Activated CD4-positive, alpha-beta T cell treated with anti-CD3 and anti-CD28 coated beads, Interleukin-2, amount 50 U/mL, for 16 hours (primary cell): Measurements from ENCODE around the gene RABAC1.

Experiments used
- DNase-seq: peaks from one replicate; pipeline ENCODE4 v3.0.0-alpha.2; 2020

The RABAC1 gene

GRCh38 chr19:41913538-41914423, 45.3 kb downstream of the RABAC1 start:
- no peak for DNase-seq

DNA sequence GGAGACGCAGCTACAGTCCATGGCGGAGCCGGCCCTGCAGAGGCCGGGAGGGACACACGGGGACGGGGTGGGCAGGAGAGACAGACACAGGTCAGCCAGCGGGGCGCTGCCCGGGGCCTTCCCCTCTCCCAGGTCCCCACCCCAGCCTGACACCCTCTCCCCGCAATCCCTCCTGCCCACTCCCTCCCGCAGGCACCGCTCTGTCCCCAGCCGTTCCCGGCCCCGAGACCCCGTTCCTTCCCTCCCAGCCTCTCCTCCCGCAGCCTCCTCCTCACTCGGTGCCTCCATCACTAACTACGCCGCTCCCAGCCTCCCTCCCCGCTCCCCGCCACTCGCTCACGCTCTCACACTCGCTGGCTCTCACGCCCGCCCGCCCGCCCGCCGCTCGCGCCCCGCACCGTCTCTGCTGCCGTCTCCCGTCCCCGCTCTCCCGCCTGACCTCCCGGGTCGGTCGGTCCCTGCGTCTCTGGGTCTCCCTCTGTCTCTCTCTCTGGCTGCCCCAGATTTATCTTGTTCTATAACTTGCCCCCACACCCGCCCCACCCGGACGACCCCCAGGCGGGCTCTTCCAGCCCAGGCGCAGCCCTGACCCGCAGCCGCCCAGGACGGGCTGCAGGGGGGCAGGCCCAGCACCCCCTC, 46.1 kb downstream of the RABAC1 start:
- DNase-seq, result no peak

DNA sequence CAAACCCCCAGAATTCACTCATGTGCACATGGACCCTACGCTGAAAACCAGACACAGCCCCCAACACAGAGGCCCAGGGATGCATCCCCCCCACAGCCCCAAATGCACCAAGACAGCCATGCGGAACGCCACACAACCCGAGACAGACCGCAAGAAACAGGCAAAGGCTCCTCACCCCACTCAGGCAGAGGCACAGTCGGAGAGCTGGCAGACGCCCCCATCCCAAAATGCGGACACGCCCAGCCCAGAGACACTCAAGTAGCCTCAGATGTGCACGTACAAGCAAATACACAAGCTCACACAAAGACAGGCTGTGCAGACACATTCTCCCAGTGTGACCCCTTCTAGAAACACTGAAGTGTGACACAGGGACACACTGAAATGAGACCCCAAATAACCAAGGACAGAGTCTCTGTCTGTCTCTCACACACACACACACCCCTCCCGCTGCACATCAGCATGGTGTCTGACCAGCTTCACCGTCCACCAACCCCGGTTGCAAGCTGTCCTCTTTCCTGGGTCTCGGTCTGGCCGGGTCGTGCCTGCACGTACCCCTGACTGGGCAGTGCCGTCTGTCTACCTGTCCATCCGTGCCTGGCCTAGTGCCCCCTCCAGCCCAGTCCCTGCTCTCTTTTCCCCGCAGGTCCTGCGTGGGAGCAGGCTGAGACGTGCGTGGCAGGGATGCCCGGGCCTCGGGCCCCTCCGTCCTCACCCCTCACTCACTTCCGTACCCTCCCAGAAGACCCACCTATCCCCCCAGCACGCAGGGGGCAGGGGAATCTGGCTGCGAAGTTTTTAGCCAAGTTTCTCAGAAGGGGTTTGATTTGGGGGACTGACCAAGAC, 47.0 kb downstream of the RABAC1 start:
- no peak for DNase-seq

DNA sequence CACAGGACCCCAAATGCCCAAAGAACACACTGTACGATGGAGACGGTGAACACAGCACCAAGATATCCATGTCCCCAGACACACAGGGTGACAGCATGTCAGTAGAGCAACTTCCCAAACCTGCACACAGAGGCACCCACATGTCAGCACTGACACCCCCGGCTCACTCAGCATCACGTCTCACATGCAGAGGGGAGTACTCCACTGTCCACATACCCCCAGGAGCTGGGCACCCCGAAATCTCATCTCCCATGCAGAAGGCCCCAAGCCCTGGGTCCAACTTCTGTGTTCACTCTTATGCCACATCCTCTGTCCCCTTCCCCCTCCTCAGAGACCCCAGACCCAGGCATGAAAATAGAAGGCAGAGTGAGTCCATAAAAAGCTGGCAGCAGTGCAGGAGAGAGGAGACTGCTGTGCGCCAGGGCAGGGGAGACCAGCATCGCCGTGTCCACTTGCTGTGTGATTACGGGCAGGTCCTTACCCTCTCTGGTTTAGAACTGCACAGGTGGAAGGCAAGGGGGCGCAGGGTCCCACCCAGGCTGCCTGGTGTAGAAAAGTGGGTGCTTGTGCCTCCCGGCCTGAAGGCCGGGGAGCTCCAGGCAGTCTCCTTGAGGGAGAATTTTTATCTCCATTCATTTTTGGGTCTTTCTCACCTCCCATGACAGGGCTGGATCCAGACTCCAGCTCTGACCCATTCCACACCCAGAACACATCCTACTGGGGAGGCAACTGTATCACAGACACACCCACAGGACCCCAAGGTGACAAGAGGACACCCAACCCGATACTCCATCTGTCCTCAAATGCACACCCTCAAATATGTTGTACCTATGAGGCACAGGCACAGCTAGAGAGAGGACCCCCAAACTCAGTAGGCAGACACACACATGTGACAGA, 47.9 kb downstream of the RABAC1 start:
- no peak for DNase-seq

DNA sequence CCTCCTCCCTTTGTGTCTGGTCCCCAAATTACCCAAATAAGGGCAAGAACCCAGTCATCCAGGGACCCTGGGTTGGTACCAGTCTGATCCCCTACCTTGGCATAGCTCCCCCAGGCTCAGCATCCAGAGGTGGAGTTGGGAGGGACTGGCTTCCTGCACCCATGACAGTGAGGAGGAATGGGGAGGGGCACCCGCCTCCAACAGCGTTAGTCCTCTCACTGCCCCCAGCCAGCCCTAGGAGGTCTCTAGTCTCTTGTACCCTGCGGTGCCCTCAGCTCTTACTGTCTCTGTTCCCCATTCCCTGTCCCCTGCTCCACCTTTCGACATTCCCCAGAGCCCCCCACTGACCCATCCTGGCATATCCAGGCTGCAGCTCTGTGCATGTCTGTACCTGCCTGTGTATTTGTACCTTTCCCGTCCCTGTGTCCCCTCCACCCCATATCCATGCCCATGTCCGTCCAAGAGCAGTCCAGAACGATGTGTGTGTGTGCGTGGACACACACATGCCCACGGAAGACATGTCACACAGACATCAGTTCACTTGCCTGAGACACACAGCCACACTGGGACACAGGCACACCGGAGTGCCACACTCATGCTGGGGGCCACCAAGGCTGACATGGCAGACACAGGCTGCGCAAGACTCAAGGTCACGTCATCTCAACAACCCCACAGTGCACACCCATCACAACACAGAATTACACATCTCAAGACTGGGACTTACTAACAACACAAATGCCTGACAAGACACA, 48.7 kb downstream of the RABAC1 start:
- DNase-seq, result no peak

DNA sequence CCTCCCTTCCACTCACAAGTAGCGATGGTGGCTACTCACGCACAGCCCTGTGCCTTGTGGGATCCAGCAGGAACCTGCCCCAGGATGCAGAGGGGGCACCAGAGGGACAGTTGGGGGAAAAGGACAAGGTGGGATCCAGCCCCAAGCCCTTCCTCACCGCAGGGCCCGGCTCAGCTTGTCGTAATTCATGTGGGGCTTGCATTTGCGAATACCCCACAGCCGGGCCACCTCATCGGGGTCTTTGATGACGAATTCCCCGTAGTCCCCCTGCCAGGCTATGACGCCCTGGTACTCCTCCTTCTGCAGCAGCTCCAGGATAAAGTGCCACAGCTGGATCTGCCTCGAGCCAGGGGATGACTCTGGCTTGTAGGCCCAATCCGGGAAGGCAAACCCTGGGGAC, 49.4 kb downstream of the RABAC1 start:
- DNase-seq, result no peak

GRCh38 chr19:41908724-41909464, 50.2 kb downstream of the RABAC1 start:
- no peak for DNase-seq

- DNase-seq, result no peak
Observed at GRCh38 chr19:41907994-41908615, 51.0 kb downstream of the RABAC1 start.

DNA sequence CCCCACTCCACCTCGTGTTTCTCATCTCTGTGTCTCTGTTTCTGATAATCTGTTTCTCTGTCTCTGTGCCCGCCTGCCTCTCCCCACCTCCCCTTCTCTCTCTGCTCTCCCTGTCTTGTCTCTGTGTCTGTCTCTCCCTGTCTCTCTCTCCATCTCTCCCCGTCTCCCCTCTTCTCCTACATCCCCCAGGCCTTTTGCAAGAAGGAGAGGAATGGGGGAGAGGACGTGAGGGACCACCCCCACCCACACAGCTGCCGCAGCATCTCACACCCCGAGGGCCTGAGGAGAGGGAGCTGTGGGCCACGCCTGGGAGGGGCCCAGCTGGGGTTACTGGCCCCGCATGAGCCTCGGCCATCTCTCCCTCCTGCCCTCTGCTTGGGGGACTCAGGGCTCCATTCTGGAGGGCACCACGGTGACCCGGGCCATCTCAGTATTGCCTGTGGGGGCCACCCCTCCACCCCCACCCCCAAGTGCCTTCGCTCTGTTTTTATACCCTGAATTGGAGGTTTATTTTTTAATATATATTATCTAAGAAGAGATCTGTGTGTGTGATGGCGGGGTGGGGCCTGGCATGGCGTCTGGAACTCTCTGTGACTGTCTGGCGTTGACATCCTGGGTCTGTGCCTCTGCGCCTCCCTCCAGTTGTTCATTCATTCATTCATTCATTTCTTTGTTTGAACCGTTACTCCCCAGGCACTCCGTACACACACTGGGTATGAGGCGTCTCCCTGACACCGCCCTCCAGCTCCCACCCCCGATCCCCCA, 52.0 kb downstream of the RABAC1 start:
- DNase-seq, result no peak
